Measurements from ENCODE around the gene ARL5A.

Gene ARL5A

GRCh38 chr2:151765760-151766410, 62.3 kb downstream of the ARL5A start:
- DNase-seq = no peak

GRCh38 chr2:151762694-151763093, 65.5 kb downstream of the ARL5A start:
- DNase-seq = no peak

- no peak for DNase-seq
Measured at GRCh38 chr2:151761687-151762086, 66.5 kb downstream of the ARL5A start.

GRCh38 chr2:151761193-151761592, 67.0 kb downstream of the ARL5A start:
- no peak for DNase-seq

GRCh38 chr2:151760139-151760650, 68.0 kb downstream of the ARL5A start:
- no peak for DNase-seq

GRCh38 chr2:151758744-151759143, 69.5 kb downstream of the ARL5A start:
- no peak for DNase-seq

- no peak for DNase-seq
Measured at GRCh38 chr2:151757861-151758260, 70.4 kb downstream of the ARL5A start.

- DNase-seq = no peak
Measured at GRCh38 chr2:151756820-151757219, 71.4 kb downstream of the ARL5A start.

GRCh38 chr2:151754253-151754897, 73.8 kb downstream of the ARL5A start:
- no peak for DNase-seq

GRCh38 chr2:151753540-151753939, 74.7 kb downstream of the ARL5A start:
- DNase-seq = no peak

Data from stimulated activated CD4-positive, alpha-beta T cell treated with anti-CD3 and anti-CD28 coated beads, Interleukin-4, amount 100 ng/mL, for 24 hours (primary cell).